K562 (cell line): Measurements from ENCODE around the gene ICAM1. TPM values are rescaled to one million over a fixed set of nuclear protein-coding genes. Genes with fewer than 3 reads are reported as not detected.

Experiments
- BRD9 ChIP-seq: fragments of 450-650 bp; IDR thresholded peaks from 2 replicates; pipeline ENCODE4 v1.6.1; 2018; ENCODE audit warnings: low read depth; ENCODE audit not compliant: partially characterized antibody
- BRF1 ChIP-seq: IDR thresholded peaks from 3 replicates; pipeline ENCODE4 v1.6.1; 2011; ENCODE audit warnings: borderline replicate concordance, mild to moderate bottlenecking; ENCODE audit not compliant: insufficient read length; ENCODE audit errors: extremely low read depth
- CBX1 ChIP-seq: sonication (generic); IDR thresholded peaks from 2 replicates; pipeline ENCODE4 v1.6.1; 2016; ENCODE audit warnings: antibody characterized with exemption, low read depth, mild to moderate bottlenecking
- FOXJ3 ChIP-seq: sonication (generic); formaldehyde crosslinking; IDR thresholded peaks from 2 replicates; pipeline ENCODE4 v1.4.0; 2020; ENCODE audit warnings: mild to moderate bottlenecking, missing genetic modification reagents
- GATA2 ChIP-seq: sonication (generic); formaldehyde crosslinking; IDR thresholded peaks from 2 replicates; pipeline ENCODE4 v1.4.0; 2020; ENCODE audit warnings: mild to moderate bottlenecking, missing genetic modification reagents
- GTF2F1 ChIP-seq: IDR thresholded peaks from 2 replicates; pipeline ENCODE4 v1.6.1; 2011; ENCODE audit warnings: low read depth, low read length, improper control_type of control experiment
- HMG20B ChIP-seq: fragments of 250-450 bp; sonication (Bioruptor Pico); IDR thresholded peaks from 2 replicates; pipeline ENCODE4 v1.5.0; 2021; ENCODE audit warnings: mild to moderate bottlenecking
- KAT7 ChIP-seq: sonication (generic); formaldehyde crosslinking; IDR thresholded peaks from 2 replicates; pipeline ENCODE4 v1.8.0; 2022; ENCODE audit warnings: missing genetic modification reagents, mild to moderate bottlenecking, borderline replicate concordance
- MCM3 ChIP-seq: fragments of 450-650 bp; IDR thresholded peaks from 2 replicates; pipeline ENCODE4 v1.6.1; 2016
- MYNN ChIP-seq, 2 experiments: sonication (generic); formaldehyde crosslinking in 1 of 2; IDR thresholded peaks; 2 replicates each; pipeline versions ENCODE4 v1.5.0 to v1.6.1; 2016 to 2020; ENCODE audit warnings: antibody characterized with exemption in 1 of 2, missing genetic modification reagents in 1 of 2
- NRF1 ChIP-seq, 2 experiments: fragments of 450-650 bp; IDR thresholded peaks in 1 of 2; conservative IDR thresholded peaks in 1 of 2; 2 replicates each; pipeline ENCODE4 v1.6.1; 2014; ENCODE audit warnings: mild to moderate bottlenecking in 2 of 2
- PML ChIP-seq: IDR thresholded peaks from 2 replicates; pipeline ENCODE4 v1.6.1; 2012; ENCODE audit warnings: low read length, inconsistent platforms
- PRPF4 ChIP-seq: fragments of 200-400 bp; formaldehyde crosslinking; IDR thresholded peaks from one replicate; pipeline ENCODE4 v1.6.1; 2017; ENCODE audit warnings: low read length, low read depth, mild to moderate bottlenecking; ENCODE audit not compliant: insufficient read depth, poor library complexity, severe bottlenecking
- RB1 ChIP-seq: fragments of 450-650 bp; IDR thresholded peaks from 2 replicates; pipeline ENCODE4 v1.6.1; 2017; ENCODE audit warnings: low read depth, mild to moderate bottlenecking
- TEAD2 ChIP-seq: fragments of 450-650 bp; IDR thresholded peaks from 2 replicates; pipeline ENCODE4 v1.6.1; 2016; ENCODE audit warnings: missing genetic modification characterization, control low read depth, missing compliant biosample characterization
- ZNF766 ChIP-seq: fragments of 200-800 bp; sonication (Bioruptor generic); conservative IDR thresholded peaks from 2 replicates; pipeline ENCODE4 v1.6.1; 2016; ENCODE audit warnings: missing genetic modification characterization, missing compliant biosample characterization
- ZNF77 ChIP-seq: fragments of 250-450 bp; sonication (Bioruptor Pico); IDR thresholded peaks from 2 replicates; pipeline ENCODE4 v1.5.0; 2020
- polyA plus RNA-seq, 8 experiments: library from polyadenylated mRNA; depleted of rRNA in 4 of 8; stranded (reverse) in 5 of 8; unstranded in 3 of 8; fragments of >200 nt; fragmentation: Nextera tagmentation in 2 of 8; fragmentation: Illumina TruSeq in 1 of 8; extraction: Ambion mirVana in 2 of 8; extraction: Trizol in 1 of 8; gene quantifications; 2 replicates each; pipeline versions ENCODE4 v1.2.1 to v1.2.3, GENCODE V29; 2011 to 2014; ENCODE audit warnings: inconsistent platforms in 1 of 8, missing spikeins in 1 of 8
- total RNA-seq, 7 experiments: library from RNA; depleted of rRNA in 6 of 7; stranded (reverse); fragments of >200 nt in 6 of 7; fragmentation: Illumina TruSeq in 2 of 7; extraction: Trizol in 2 of 7; gene quantifications; 2 replicates each; pipeline versions ENCODE4 v1.2.1 to v1.2.3, GENCODE V29; 2011 to 2021; ENCODE audit warnings: low replicate concordance in 1 of 7
- TF ChIP-seq, protein P1 (sequence below): fragments of 450-650 bp; IDR thresholded peaks from 2 replicates; pipeline ENCODE4 v1.6.1; 2017; ENCODE audit warnings: antibody characterized with exemption
- TF ChIP-seq, protein P2 (sequence below): fragments of 150-350 bp; conservative IDR thresholded peaks from 2 replicates; pipeline ENCODE4 v1.6.1; 2014; ENCODE audit warnings: low read length
- TF ChIP-seq, protein P3 (sequence below): fragments of 250-450 bp; sonication (Bioruptor Pico); IDR thresholded peaks from 2 replicates; pipeline ENCODE4 v1.5.0; 2021
- TF ChIP-seq, protein P4 (sequence below): fragments of 250-450 bp; sonication (Bioruptor Pico); IDR thresholded peaks from 2 replicates; pipeline ENCODE4 v1.8.0; 2022; ENCODE audit warnings: moderate library complexity, mild to moderate bottlenecking, inconsistent platforms
- TF ChIP-seq, protein P5 (sequence below): fragments of 250-450 bp; sonication (Bioruptor Pico); IDR thresholded peaks from 2 replicates; pipeline ENCODE4 v1.4.0; 2020

The ICAM1 gene
- total and polyA plus RNA-seq, 9 of the 15 experiments (the other 6 are each of a cell fraction or from before 2014, with no cell fraction given): 2.3 to 24.4 (median 13.4) TPM

DNA sequence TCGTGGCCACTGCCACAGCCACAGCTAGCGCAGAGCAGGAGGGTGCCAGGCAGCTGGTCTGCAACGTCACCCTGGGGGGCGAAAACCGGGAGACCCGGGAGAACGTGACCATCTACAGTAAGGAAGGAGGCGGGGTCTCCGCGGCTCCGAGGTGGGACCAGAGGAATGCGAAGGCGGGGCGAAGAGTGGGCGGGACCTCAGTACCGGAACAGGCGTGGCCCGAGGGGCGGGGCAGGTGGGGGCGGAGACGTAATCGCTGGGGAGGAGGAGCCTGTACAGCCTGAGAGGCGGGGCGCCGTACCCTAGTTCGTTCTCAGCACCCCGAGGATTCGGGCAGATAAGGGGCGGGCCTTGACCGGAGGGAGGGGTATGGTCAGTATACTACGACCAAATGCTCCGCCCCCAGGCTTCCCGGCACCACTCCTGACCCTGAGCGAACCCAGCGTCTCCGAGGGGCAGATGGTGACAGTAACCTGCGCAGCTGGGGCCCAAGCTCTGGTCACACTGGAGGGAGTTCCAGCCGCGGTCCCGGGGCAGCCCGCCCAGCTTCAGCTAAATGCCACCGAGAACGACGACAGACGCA, 21.4 kb downstream of the ICAM1 start (continued):
- TF ChIP-seq, protein P1, sequence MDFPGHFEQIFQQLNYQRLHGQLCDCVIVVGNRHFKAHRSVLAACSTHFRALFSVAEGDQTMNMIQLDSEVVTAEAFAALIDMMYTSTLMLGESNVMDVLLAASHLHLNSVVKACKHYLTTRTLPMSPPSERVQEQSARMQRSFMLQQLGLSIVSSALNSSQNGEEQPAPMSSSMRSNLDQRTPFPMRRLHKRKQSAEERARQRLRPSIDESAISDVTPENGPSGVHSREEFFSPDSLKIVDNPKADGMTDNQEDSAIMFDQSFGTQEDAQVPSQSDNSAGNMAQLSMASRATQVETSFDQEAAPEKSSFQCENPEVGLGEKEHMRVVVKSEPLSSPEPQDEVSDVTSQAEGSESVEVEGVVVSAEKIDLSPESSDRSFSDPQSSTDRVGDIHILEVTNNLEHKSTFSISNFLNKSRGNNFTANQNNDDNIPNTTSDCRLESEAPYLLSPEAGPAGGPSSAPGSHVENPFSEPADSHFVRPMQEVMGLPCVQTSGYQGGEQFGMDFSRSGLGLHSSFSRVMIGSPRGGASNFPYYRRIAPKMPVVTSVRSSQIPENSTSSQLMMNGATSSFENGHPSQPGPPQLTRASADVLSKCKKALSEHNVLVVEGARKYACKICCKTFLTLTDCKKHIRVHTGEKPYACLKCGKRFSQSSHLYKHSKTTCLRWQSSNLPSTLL: no peak
- TF ChIP-seq, protein P2, sequence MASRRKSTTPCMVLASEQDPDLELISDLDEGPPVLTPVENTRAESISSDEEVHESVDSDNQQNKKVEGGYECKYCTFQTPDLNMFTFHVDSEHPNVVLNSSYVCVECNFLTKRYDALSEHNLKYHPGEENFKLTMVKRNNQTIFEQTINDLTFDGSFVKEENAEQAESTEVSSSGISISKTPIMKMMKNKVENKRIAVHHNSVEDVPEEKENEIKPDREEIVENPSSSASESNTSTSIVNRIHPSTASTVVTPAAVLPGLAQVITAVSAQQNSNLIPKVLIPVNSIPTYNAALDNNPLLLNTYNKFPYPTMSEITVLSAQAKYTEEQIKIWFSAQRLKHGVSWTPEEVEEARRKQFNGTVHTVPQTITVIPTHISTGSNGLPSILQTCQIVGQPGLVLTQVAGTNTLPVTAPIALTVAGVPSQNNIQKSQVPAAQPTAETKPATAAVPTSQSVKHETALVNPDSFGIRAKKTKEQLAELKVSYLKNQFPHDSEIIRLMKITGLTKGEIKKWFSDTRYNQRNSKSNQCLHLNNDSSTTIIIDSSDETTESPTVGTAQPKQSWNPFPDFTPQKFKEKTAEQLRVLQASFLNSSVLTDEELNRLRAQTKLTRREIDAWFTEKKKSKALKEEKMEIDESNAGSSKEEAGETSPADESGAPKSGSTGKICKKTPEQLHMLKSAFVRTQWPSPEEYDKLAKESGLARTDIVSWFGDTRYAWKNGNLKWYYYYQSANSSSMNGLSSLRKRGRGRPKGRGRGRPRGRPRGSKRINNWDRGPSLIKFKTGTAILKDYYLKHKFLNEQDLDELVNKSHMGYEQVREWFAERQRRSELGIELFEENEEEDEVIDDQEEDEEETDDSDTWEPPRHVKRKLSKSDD: no peak
- TF ChIP-seq FOXJ3 (CRISPR knock-in tag) (no peak), MCM3 (no peak), PML (no peak; the same call in 1 of the 2 replicates), BRF1 (no peak), NRF1 (conservative IDR thresholded peaks at IDR 0.05 in 1 of 2, IDR thresholded peaks at IDR 0.05 in 1 of 2) (peak; percentile 86 to 89), RB1 (no peak), GATA2 (CRISPR knock-in tag) (no peak), PRPF4 (no peak), BRD9 (no peak), MYNN (IDR thresholded peaks at IDR 0.05) (peak; percentile 70), MYNN (CRISPR knock-in tag; IDR thresholded peaks at IDR 0.05) (no peak), GTF2F1 (no peak), HMG20B (no peak), KAT7 (no peak), CBX1 (0 out of 2 replicates have a peak, but pooled peaks have one; percentile 17), ZNF77 (CRISPR knock-in tag) (no peak), TEAD2 (tag) (0 out of 2 replicates have a peak, but pooled peaks have one; percentile 9), ZNF766 (CRISPR knock-in tag) (no peak)
- TF ChIP-seq, protein P3, sequence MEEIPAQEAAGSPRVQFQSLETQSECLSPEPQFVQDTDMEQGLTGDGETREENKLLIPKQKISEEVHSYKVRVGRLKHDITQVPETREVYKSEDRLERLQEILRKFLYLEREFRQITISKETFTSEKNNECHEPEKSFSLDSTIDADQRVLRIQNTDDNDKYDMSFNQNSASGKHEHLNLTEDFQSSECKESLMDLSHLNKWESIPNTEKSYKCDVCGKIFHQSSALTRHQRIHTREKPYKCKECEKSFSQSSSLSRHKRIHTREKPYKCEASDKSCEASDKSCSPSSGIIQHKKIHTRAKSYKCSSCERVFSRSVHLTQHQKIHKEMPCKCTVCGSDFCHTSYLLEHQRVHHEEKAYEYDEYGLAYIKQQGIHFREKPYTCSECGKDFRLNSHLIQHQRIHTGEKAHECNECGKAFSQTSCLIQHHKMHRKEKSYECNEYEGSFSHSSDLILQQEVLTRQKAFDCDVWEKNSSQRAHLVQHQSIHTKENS (CRISPR knock-in tag): no peak
- TF ChIP-seq, protein P4, sequence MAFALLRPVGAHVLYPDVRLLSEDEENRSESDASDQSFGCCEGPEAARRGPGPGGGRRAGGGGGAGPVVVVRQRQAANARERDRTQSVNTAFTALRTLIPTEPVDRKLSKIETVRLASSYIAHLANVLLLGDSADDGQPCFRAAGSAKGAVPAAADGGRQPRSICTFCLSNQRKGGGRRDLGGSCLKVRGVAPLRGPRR (CRISPR knock-in tag): no peak
- TF ChIP-seq, protein P5, sequence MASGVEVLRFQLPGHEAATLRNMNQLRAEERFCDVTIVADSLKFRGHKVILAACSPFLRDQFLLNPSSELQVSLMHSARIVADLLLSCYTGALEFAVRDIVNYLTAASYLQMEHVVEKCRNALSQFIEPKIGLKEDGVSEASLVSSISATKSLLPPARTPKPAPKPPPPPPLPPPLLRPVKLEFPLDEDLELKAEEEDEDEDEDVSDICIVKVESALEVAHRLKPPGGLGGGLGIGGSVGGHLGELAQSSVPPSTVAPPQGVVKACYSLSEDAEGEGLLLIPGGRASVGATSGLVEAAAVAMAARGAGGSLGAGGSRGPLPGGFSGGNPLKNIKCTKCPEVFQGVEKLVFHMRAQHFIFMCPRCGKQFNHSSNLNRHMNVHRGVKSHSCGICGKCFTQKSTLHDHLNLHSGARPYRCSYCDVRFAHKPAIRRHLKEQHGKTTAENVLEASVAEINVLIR (CRISPR knock-in tag): no peak
